Airway epithelial cell (primary cell): Measurements from ENCODE around the gene PABPC1L. TPM values are rescaled to one million over a fixed set of nuclear protein-coding genes. Genes with fewer than 3 reads are reported as not detected.

Source experiments
- total RNA-seq: library from RNA; depleted of rRNA; stranded (reverse); fragments of >200 nt; gene quantifications from 2 replicates; pipeline ENCODE4 v1.2.3, GENCODE V29; 2015

Gene PABPC1L
- 2.1 and 5.9 TPM in 2 replicates for total RNA-seq

DNA sequence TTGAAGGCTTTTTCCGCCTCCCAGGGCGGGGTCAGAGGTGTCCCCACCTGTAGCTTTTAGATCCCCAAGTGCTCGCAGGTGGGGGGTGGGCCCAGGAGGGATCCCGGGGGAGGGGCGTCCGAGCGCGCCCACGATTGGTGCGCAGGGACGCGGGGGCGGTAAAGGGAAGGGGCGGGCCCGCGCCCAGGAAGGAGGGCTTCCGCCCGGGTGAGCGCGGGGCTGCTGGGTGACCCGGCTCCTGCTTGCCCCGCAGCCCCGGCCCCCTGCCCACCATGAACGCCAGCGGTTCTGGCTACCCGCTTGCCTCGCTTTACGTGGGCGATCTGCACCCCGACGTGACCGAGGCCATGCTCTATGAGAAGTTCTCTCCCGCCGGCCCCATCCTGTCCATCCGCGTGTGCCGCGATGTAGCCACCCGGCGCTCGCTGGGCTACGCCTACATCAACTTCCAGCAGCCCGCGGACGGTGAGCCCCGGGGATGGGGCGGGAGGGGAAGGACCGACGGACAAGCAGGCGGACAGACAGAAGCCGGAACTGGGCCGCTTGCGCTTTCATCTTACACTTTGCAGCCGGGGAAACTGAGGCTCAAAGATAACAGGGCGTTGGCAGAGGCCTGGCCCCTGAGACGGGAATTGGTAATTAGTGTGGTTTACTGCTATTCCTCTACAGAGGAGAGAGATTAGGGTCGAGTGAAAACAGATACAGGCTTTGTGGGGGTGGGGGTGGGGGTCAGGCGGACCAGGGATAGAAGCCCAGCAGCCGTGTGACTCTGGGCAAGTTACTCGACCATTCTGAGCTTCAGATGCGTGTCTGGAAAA lies at the start of gene PABPC1L:
Gene PABPC1L (plus strand): TSS at position 189 of the 818 bp plus-strand sequence. CDS start 84 bp downstream, at position 273.

DNA sequence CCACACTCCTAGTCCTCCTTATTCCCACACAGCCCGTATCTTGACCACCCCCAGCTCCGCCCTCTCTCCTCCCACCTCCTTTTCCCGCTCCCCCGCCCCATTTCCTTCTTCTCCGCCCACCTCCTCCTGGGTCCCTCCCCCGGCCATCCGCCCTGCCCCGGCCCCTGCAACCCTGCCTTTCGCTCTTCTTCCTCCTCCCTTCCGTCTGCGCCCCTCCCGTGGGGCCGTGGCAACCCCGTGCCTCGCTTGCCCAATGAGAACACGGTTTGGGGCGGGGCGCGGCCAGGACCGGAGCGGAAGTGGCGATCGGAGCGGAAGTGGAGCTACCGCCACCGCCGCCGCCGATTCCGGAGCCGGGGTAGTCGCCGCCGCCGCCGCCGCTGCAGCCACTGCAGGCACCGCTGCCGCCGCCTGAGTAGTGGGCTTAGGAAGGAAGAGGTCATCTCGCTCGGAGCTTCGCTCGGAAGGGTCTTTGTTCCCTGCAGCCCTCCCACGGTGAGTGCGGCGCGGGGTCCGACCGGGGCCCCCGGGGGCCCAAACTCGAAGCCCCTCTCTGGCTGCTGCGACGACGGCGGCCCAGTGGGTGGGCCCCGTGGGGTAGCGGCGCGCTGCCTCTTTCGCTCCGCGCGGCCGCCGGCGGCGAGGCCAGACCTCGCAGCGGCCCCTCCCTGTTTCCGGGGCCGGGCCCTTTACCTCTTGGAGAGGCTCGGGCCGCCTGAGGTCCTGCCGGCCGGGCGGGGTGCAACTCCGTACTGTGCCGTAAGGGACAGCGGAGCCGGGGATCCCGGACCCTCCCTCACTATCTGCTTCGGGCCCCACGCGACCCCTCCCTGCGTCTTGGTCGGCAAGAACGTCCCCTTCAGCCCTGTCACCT lies 24.2 kb upstream of the PABPC1L start, which contains the start of gene YWHAB:
Gene YWHAB (plus strand): TSS at position 314 of the 874 bp plus-strand sequence. CDS start 15,829 bp downstream, outside the sequence.

GRCh38 chr20:44960103-44960852 lies 50.4 kb downstream of the PABPC1L start, which contains the start of gene TOMM34:
TSS of gene TOMM34 (minus strand) at chr20:44960397. CDS start at chr20:44960333, 64 bp downstream.

GRCh38 chr20:44966030-44966961 lies 56.4 kb downstream of the PABPC1L start, which contains the start of gene STK4:
TSS of gene STK4 (plus strand) at chr20:44966512. CDS start at chr20:44966569, 57 bp downstream.

Other genes with a start within 250 kb of the PABPC1L start
- gene CCN5, start 194.7 kb upstream of the PABPC1L start, total RNA-seq = 0.28 and 0.63 TPM in 2 replicates
- not detected in 2 replicates for gene KCNK15, start 164.2 kb upstream of the PABPC1L start, total RNA-seq
- gene RIMS4, start 99.5 kb upstream of the PABPC1L start, total RNA-seq = not detected in 2 replicates
- 124 and 134 TPM in 2 replicates for gene YWHAB, start 24.4 kb upstream of the PABPC1L start, total RNA-seq
- 37.5 and 54.0 TPM in 2 replicates for gene TOMM34, start 50.3 kb downstream of the PABPC1L start, total RNA-seq
- 11.8 and 16.2 TPM in 2 replicates for gene STK4, start 56.5 kb downstream of the PABPC1L start, total RNA-seq
- gene KCNS1, start 191.1 kb downstream of the PABPC1L start, total RNA-seq = 0.99 and 1.5 TPM in 2 replicates
- gene WFDC5, start 205.1 kb downstream of the PABPC1L start, total RNA-seq = 0.56 and 1.2 TPM in 2 replicates
- gene WFDC12, start 214.4 kb downstream of the PABPC1L start, total RNA-seq = not detected in 2 replicates